SK-N-SH (cell line): ENCODE measurements around the gene NEK2.

ENCODE experiments used
- MEF2A ChIP-seq: IDR thresholded peaks from 2 replicates; pipeline ENCODE4 v1.4.0; 2012; ENCODE audit warnings: low read depth, borderline replicate concordance
- MXI1 ChIP-seq: IDR thresholded peaks from 2 replicates; pipeline ENCODE4 v1.6.1; 2012; ENCODE audit warnings: mild to moderate bottlenecking, low read depth, low read length, improper control_type of control experiment
- RAD21 ChIP-seq: IDR thresholded peaks from 2 replicates; pipeline ENCODE4 v1.6.1; 2012; ENCODE audit warnings: mild to moderate bottlenecking, low read length
- SMC3 ChIP-seq: IDR thresholded peaks from 2 replicates; pipeline ENCODE4 v1.6.1; 2012; ENCODE audit warnings: low read depth, low read length, improper control_type of control experiment
- TF ChIP-seq, protein P1 (sequence below): IDR thresholded peaks from 2 replicates; pipeline ENCODE4 v1.4.0; 2012; ENCODE audit warnings: low read depth, borderline replicate concordance
- TF ChIP-seq, protein P2 (sequence below): fragments of 200-600 bp; sonication (generic); IDR thresholded peaks from 2 replicates; pipeline ENCODE4 v1.6.1; 2017; ENCODE audit warnings: antibody characterized with exemption, mild to moderate bottlenecking, moderate library complexity

DNA sequence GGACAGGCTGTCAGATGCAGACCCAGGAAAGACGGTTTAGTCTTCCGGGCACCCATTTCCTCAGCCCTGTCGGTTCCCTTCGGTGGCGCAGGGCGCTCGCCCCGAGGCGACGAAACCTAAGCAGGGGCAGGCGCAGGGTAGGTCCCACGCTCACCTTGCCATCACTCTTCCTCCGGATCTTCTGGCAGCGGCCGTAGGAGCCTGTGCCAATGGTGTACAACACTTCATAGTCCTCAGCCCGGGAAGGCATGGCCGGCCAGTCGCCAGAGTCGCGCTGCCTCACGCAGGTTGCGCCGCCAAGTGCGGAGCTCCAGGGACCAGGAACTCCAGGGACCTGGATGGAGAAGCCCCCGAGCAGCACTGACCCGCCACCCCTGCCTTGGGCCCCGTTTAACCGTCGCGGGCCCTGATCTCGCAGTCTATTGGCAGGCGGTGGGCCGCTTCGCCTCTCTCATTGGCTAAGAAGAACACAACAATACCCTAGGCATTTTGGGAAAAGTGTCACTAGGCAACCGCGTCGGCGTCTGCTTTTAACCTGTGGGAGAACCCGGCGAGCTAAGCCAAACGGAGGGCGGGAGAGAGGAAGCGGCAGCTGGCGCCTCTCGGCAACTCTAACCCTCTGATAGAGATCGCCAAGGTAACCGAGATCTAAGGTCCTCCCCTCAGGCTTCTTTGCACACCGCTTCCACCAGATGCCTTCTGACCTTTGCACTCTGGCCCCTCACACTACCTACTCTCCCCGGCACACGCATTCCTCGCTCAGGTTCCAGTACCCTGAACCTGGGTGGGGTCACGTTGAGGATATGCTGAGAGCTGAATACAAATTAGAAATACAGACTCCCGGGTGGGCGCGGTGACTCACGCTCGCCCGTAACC, at the start of gene NEK2:
- TF ChIP-seq SMC3 (no peak), MXI1 (peak; percentile 93), RAD21 (no peak), MEF2A (no peak)
- TF ChIP-seq, protein P1, sequence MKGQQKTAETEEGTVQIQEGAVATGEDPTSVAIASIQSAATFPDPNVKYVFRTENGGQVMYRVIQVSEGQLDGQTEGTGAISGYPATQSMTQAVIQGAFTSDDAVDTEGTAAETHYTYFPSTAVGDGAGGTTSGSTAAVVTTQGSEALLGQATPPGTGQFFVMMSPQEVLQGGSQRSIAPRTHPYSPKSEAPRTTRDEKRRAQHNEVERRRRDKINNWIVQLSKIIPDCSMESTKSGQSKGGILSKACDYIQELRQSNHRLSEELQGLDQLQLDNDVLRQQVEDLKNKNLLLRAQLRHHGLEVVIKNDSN, result no peak
- TF ChIP-seq, protein P2, sequence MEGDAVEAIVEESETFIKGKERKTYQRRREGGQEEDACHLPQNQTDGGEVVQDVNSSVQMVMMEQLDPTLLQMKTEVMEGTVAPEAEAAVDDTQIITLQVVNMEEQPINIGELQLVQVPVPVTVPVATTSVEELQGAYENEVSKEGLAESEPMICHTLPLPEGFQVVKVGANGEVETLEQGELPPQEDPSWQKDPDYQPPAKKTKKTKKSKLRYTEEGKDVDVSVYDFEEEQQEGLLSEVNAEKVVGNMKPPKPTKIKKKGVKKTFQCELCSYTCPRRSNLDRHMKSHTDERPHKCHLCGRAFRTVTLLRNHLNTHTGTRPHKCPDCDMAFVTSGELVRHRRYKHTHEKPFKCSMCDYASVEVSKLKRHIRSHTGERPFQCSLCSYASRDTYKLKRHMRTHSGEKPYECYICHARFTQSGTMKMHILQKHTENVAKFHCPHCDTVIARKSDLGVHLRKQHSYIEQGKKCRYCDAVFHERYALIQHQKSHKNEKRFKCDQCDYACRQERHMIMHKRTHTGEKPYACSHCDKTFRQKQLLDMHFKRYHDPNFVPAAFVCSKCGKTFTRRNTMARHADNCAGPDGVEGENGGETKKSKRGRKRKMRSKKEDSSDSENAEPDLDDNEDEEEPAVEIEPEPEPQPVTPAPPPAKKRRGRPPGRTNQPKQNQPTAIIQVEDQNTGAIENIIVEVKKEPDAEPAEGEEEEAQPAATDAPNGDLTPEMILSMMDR, result no peak
